ENCODE measurements around the gene SMARCE1.
A peak's percentile ranks its signal among the peaks of the same experiment; 100 is the strongest.

SMARCE1 gene

DNA sequence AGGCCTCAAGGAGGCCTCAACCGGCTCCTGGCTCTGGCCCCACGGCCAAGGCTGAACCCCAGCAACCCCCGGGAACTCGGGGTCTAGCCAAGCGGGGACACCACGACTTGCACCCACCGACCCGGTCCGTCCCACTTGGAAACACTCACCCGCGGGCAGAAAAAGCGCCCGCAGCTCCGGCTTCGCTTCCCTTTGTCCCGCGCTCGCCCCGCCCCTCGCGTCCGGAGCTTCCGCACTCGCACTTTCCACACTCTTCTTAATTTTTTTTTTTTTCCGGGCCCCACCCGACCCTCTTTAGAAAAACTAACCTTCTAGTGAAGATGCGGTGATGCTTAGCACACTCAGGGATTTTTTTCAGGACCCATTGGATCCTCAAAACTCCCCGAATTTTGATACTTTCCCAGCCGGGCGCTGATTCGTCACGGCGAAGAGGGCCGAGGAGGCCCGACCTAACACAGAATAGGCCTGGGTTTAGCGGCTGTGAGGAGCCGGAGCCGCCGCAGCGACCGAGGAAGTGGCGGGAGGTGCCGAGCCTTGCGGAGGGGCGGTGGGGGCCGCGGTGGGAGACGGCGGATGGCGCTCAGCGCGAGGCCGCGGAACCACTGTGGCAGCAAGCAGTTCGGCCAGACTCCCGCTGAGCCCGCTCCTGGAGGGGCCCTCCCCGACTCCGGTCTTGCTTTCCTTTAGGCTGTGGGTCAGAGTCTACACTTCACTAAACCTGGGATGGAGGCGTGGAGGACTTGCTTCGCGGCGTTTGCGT lies at the start of gene SMARCE1:
Gene SMARCE1, minus strand, starts transcription at position 195 of the 760 bp plus-strand sequence. CDS start 2,016 bp downstream, outside the sequence.
- peak; percentile 97 for DNase-seq

DNA sequence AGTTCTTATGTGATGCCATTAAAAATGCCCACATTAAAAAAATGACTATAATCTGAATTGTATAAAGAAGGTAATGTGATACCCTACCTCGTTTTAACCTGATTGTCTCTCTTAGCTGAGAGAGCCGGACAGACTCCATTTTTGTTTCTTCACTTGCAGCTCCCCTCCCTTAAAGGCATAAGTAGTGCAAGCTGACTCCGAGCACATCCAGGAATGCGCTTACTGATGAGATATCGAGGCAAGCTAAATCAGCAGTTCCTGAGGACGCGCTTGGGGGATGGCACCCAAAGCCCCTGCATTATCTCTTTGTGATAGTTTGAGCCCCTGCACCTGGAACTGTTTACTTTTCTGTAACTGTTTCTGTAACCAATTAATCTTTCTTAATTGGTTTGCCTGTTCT lies 49.7 kb upstream of the SMARCE1 start:
- peak; percentile 11 for DNase-seq

DNA sequence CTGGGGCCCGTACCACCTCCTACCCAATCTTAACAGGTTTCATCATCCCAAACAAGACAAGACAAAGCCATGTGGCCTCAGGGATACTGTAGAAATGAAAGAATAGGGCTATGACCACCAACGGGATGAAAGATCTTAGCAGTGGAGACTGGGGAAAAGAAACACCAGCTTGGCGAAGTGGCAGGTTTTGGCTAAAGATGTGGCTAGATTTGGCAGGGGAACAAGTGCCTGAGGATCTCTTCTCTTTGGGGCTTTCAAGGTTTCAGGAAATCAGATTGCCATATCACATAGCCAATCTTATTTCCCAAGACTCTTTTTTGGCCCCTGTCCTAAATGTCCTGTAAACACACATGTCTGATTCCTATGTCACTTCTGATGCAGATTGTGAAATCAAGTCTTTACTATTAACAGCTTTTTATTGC lies 49.0 kb upstream of the SMARCE1 start:
- DNase-seq: no peak

DNA sequence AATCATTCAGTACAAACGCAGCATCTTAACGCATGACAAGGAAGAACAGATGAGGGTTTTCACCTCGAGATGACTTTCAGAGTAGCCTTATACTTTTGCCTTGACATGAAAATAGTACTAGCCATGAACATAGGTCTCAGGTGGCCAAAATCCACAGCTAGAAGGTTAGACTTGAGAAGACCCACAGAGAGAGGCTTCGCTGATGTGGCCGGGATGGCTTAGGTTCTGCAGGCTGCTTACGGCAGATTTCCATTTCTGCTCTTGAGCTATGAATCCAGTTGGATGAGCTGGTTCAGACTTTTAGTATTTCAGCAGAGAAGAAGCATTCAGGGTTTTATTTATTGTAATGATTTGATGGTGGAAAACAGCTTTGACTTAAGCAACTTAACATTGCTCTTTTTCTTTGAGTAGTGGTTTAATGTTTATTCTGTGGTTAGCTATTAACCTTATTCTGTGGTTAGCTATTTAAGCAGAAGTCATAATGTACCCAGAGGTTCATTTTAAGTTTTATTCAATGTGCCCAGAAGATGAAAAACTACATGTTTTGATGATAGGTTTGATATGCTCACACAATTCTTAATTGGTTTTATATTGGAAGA lies 48.4 kb upstream of the SMARCE1 start:
- no peak for DNase-seq

DNA sequence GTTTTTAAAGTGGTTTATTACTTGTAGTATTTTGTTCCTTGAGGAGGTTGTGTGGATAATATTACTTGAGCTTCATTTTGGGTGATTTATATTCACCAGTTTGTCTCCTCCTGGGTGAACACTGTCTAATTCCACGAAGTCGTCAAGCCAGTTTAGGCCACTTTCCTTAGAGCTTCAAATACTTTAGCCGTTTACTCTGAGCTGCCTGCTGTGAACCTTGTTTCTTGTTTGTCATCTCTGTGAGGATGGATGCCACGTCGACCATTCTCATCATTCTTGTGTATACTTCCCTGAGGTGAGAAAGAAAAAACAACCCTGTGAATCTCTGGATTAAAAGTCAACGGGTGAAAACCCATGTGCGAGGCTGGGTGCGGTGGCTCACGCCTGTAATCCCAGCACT lies 47.0 kb upstream of the SMARCE1 start:
- peak; percentile 9 for DNase-seq

DNA sequence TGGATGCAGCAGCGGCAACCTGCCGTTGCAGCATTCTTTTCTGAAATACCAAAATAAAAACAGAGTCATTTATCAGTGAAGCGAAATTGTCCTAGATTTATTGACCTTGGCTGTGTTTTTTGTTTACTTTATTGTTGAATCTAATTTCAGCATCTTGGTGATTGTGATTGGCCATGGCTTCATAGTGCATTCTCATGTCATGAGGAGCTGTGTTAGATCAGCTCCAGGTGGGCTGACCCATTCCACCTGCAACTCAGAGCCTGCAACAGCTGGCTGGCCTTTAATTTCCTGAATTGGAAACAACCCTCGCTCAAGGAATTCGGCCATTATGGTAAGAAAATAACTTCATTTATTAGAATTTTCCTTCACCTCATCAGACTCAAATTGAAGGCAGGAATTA lies 39.5 kb upstream of the SMARCE1 start:
- DNase-seq: no peak

DNA sequence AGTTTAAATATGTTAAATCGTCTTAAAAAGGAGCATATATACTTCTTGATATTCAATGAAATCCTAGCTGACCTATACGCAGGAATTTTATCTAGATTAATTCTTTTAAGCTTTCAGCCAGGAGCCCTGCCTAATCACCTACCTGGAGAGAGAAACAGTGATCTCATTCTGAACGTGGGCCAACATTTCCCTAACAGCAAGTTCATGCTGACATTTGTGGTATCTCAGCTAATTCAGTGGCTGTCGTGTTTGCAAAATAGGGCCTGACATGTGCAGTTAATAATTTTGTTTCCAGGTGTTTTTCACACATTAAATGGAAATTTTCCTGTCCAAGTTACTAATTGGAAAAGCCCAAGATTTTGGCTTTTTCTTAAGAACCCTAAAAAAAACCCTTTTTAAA lies 38.6 kb upstream of the SMARCE1 start:
- peak; percentile 12 for DNase-seq

DNA sequence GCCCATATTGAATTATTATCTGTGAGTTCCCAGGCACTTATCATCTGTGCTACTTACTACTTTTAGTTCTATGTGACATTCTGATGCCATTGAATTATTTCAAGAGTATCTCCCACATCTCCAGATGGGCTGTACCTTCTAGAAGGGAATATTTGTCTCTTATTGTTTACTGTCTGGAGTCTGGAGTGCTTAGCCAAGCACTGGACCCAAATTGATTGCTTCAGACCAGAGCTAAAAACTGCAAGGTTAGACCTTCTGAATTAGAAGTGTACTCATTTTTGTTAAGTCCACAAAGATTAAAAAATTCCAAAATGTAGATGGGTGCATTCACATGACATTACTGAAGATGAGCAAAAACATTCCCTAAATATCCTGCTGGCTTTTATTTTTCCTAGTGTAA lies 33.4 kb upstream of the SMARCE1 start:
- DNase-seq: no peak

DNA sequence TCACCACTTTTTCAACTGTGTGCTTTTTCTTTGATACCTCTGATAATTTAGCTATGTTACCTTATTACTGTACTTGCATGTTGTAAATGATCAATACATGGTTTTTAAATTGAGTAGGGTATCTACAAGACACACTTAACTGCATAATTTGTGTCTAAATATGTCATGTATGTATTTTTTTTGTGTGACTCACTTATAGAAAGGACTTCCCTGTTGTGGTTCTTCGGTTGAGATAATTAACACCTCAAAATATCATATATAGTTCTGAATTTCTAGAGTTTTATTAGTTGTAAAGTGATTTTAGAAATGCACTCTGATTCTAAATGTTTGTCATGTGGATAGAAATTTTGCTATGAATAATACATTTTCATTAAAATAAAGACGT lies 31.9 kb upstream of the SMARCE1 start:
- DNase-seq: no peak

DNA sequence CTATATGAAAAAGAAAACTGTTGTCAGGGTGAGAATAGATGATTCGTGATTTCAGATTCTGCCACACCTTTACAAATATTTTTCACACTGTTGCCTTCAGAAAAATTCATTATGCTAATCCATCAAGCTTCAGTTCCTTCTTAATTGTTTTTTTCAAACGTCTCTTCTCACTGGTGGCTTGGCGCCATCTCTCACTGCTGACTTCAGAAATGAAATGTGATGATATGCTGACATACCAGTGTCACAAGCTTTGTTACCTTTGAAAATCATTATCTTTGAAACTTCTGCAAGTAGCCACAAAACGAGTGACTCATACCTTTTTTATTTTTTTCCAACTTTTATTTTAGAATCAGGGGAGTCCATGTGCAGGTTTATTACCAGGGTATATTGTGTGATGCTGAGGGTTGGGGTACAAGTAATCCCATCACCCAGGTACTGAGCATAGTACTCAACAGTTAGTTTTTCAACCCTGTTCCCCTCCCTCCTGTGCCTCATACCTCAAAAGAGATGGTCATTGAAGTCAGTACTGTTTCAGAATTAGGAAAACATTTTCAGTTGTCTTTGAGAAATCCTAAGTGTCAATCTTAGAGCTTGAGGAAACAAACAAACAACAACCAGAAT lies 31.4 kb upstream of the SMARCE1 start:
- DNase-seq: no peak

DNA sequence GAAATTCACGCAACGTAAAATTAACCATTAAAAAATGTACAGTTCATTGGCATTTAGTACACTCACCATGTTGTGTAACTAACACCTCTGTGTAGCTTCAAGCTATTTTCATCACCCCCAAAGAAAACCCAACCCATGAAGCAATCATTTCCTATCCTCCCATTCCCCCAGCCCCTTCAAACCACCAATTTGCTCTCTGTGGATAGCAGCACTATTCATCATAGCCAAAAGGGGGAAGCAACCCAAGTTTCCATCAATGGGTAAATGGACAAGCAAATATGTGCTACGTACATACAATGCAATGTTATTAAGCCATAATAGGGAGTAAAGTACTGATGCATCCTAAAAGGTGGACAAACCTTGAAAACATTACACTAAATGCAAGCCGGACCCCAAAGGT lies 28.3 kb upstream of the SMARCE1 start:
- no peak for DNase-seq

DNA sequence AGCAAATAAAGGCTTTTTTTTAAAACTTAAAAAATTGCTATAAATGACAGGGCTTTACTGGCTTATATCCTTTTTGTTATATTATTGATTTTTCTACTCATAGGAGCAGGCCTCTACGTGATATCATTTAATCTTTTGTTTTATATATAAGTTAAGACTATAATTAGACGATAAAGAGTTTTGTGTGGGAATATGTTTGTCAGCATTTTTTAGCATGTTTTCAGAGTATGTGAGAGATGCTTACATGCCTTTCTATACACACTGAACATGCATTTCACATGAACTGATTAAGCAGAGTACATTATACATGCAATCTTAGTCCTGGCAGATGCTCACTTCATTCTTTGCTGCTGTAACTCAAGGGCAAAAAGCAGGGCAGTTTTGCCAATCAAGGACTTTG lies 25.0 kb upstream of the SMARCE1 start:
- no peak for DNase-seq

DNA sequence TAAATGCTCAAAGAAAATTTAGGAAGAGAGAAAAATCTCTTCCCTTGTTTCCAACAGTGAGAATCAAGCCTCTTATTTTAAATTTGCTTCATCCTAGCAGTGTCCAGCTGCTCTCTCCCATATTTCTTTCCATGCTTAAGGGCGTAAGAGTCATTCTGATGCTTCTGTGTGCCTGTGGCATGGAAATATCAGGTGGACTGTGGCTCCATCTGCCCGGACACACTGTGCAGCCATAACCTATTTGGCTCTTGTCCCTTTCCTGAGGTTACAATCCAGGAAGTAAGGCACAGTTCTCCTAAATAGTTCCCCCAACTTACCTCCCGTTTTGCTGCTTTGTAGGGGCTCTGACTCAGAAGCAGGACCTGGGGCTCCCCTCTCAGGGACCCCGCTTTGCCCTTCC lies 23.7 kb upstream of the SMARCE1 start:
- no peak for DNase-seq

DNA sequence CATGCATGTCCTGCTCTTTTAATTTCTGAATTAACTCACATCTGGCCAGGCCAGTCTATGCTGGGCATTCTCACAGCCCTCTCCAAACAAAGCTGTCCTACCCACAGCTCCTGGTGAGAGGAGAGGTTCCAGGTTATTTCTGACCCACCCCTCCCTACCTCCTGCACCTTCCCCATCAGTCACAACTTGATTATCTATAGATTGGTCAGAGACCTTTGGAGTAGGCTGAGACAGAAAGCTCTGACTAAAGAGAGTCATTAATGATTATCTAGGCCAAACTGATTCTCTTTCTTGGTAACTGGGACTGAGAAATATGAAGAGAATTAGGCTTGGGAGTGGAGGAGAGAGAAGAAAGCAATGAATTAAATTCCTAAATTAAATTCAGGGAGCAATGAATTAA lies 18.7 kb upstream of the SMARCE1 start:
- no peak for DNase-seq

DNA sequence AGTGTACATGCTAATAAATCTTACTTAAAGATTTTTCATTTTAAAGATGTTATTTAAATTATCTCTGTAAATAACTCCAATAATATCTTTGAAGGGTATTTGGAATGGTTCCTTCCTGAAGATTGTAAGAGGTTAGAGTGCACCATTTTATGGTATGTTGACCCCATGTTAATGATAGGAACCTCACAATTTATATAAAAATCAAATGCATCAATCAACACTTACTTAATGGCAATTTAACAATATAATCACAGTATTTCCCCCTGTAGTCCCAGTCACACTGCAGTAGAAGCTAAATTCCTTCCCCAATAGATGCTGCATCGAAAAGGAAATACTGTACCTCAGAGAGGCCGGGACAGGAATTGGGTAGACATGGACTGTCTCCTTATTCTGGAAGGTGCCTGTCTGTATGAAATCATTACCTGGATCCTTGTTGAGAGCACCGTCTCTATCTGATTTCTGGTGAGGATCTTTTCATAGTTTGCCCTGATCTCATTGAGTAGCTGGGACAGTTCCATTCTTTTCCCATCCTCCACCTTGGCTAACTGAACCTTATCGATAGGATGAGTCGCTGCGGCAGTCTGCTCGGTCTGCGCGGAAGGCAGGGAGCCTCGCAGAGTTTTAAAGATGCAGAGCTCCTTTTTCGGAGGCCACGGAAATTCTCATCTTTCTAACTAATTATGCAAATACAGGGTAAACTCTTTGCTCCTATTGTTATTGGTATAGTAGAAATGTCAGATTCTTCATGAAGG lies 17.1 kb upstream of the SMARCE1 start, which contains the start of gene KRT222:
Gene KRT222, minus strand, starts transcription at position 596 of the 752 bp plus-strand sequence. Its CDS starts 78 bp downstream, at position 518.
- DNase-seq: peak; percentile 47

DNA sequence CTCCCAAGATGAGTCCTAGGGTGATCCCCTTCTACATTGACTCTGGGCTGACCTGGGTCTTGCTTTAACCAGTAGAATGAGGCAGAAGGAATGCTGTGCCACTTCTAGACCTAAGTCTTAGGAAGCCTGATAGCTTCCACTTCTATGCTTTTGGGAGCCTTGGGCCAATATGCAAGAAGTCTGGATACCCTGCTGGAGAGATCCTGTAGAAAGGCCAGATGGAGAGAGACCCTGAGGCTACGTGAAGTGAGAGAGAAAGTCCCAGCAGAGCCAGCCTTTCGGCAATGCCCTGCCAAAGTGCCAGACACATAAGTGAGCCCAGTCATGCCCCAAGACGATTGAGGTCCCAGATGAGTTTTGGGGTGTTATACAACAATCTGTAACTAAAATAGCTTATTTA lies 15.6 kb upstream of the SMARCE1 start:
- no peak for DNase-seq

DNA sequence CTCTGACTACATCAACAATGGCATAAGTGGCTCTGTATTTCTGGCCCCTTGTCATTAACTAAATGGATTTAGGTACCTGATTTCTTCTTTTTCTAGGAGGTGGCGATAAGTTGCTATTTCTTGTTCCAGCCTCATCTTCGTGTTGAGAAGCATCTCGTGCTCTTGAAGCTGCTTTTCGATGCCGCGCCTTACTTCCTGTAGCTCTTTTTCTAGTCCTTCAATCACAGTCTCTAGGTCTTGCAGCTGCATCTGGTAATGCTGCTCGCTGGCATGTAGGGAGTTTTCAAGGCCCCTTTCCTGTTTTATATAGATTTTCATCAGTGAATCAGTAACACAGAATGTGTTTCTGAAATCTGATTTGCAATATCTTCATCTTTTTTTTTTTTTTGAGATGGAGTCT lies 12.3 kb upstream of the SMARCE1 start:
- DNase-seq: no peak

DNA sequence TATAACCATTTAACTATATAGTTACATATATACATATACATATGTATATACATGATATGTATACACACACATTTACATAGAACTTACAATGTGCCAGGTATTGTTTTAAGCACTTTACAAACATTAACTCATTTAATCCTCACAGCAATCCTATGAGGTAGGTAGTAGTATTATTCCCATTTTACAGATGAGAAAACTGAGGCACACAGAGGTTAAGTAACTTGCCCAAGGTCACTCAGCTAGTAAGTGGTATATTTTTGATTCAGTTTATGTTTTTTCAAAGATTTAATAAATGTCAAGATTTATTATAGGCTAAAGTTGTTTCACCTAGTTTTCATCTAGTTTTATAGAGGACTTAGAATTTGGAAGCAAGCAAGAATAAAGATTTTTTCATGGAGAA lies 10.8 kb upstream of the SMARCE1 start:
- DNase-seq: no peak

DNA sequence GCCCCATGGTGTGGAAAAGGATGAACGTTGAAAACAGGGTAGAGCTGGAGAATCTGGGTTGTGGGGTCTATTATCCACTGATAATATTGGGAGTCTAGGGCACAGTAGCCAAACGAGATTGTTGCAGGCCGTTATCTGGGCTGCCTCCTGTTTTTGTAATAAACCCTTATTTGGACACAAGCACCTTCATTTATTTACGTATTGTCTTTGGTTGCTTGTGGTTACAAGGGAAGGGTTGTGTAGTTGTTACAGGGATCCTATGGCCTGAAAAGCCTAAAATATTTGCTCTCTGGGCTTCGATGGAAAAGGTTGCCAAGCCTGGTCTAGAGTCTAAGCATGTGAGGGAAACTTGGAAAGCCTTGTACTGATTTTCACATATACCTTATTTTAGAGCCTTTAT lies 4.3 kb upstream of the SMARCE1 start:
- DNase-seq: no peak

DNA sequence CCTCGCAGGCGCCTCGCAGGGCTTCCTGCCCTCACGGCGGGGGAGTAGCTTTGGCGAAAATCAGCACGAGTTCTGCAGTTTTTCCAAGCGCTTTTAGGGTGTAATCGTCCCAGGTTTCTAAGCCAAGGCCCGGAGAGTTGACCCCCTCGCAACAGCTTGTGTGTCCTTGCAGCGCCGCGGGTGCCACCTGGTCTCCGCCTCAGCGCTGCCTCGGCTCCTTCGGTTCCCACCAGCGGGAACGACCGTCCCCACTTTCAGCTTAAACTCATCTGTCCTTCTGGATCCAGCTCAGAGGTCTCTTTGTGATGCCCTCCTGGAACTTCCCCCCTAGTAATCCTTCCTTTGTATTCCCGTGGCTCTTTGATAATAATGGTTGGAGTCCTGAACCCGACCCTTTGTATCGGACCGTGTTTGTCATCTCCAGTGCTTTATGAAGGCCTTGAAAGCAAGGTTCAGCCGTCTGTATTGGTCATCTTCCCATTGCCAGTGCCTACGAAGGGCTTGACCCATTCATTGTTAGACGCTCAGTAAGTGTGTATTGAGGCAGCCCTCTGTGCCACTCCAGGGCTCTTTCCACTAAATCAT lies 858 bp upstream of the SMARCE1 start:
- DNase-seq: no peak

DNA sequence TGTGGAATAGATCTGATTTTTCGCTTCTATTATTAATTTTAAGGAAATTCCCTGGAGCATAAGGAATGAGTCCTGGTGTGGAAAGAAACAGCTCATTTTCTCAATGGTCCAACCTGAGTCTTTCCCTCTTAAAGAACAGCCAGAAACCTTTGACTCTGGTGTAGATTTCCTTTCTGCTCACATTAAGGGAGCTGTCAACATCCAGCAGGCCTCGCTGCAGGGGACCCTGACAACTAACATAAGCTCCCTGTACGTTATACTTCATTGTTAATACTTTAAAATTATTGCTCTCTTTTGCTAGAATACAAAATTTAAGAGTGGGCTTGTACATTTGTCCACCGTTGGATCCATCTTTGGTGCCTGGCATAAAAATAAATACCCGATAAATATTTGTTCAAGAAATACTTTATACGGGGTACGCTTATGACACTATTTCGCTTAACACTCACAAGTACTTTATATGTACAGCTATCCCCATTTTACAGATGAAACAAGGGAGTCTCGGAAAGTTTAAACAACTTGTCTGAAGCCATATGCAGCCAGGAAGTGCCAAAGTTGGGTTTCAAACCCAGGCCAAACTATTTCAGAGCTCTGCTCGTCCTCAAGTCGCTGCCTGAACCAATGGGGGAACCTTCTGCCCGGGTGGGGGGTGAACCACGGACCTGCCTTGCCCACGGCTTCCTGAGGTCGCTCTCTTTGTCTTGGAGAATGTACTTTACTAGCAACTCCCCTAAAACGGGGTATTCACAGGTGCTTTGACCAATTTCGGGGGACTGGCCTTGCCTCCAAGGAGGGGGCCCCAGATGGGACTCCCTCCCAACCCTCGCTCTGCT lies 611 bp downstream of the SMARCE1 start:
- DNase-seq: peak; percentile 63

DNA sequence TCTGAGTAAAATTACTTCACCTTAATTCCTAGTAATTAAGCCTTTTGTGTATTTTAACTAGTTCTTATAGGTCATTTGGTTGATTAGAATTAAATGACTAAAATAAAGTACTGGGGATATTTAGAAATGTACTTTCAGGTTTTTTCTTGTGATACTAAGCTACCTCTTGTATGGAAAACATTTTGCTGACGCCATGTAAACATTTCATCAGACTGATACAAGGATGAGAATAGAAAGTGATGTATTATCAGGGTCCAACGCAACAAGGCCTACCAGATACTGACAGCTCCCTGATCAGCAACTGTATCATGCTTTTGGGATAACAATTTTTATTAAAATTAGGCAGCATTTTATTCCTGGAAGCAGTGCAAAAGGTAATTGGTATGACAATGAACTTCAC lies 1.7 kb downstream of the SMARCE1 start:
- DNase-seq: no peak

Measured in eye (tissue), 1 donor.